ENCODE measurements around the gene POLR2E. TPM values are rescaled to one million over a fixed set of nuclear protein-coding genes. Genes with fewer than 3 reads are reported as not detected.

Gene POLR2E
- total and polyA plus RNA-seq, 2 of the 8 experiments (the other 6 are each of a cell fraction or from before 2014, with no cell fraction given): 281 to 381 TPM

GRCh38 chr19:1041835-1042685, 53.1 kb downstream of the POLR2E start:
- ChIA-PET CTCF (ENCODE audit: partially characterized antibody) (interaction anchor here (0.6 to 4.8 kb wide), 6 partner anchors 12 to 179 kb away, joined by 3 to 27 read pairs (median 5); partner anchors contain the start of gene ARHGAP45), POLR2A (ENCODE audit: partially characterized antibody) (interaction anchor here (0.6 to 16.4 kb wide), 8 partner anchors 8 to 204 kb away, joined by 3 to 509 read pairs (median 6); partner anchors contain the start of genes CNN2 and RNU6-2)
- Histone ChIP-seq H2AFZ (ENCODE audit: low read length) (no peak overlapping the region), H3K36me3 (ENCODE audit: control insufficient read depth in 2 of 4, insufficient read depth in 4 of 4, low read length in 3 of 4) (peaks cover 2 to 17% (median 6%) of the 10 kb centered on the region in 4 experiments; a peak in 4 of 8 replicates), H3K23ac (ENCODE audit: insufficient read length) (no peak overlapping the region), H4K91ac (replicated peaks; ENCODE audit: insufficient read length, low read length) (no peak overlapping the region), H2BK15ac (ENCODE audit: low read length) (no peak overlapping the region), H3K27me3 (replicated peaks in 1 of 4; ENCODE audit: control insufficient read depth in 3 of 4, extremely low read depth in 1 of 4, insufficient read depth in 3 of 4, low read length in 3 of 4) (no peaks in the 10 kb centered on the region), H2BK20ac (ENCODE audit: low read length) (no peak overlapping the region), H2BK12ac (ENCODE audit: low read depth, low read length) (no peak overlapping the region), H2BK120ac (replicated peaks; ENCODE audit: low read depth, low read length) (no peak overlapping the region), H4K5ac (ENCODE audit: insufficient read length, low read depth, low read length) (no peak overlapping the region), H3K4me2 (ENCODE audit: insufficient read depth in 1 of 2, low read depth in 2 of 2, low read length in 2 of 2) (no peak overlapping the region; a peak in 1 of 4 replicates), H2AK5ac (ENCODE audit: low read depth, low read length) (no peak overlapping the region), H3K79me1 (ENCODE audit: low read depth, low read length) (no peaks in the 10 kb centered on the region), H2BK5ac (ENCODE audit: low read depth, low read length) (no peak overlapping the region), H4K8ac (ENCODE audit: extremely low read depth, insufficient read depth, low read length) (peak overlapping the region; percentile 51; the same call in 1 of the 2 replicates), H3K4ac (replicated peaks; ENCODE audit: insufficient read length, low read depth, low read length) (no peak overlapping the region), H3K4me3 (ENCODE audit: extremely low read depth in 1 of 4, insufficient read depth in 2 of 4, low read depth in 3 of 4, low read length in 4 of 4) (no peak overlapping the region), H4K20me1 (replicated peaks in 1 of 2; ENCODE audit: control insufficient read depth in 1 of 2, insufficient read depth in 2 of 2, low read length in 2 of 2) (peaks cover 0 to 2% of the 10 kb centered on the region in 2 experiments), H3K9me3 (ENCODE audit: insufficient read depth in 2 of 2, low read depth in 1 of 2, low read length in 1 of 2) (no peaks in the 10 kb centered on the region), H3K18ac (ENCODE audit: extremely low read depth, low read length) (no peak overlapping the region), H3K4me1 (replicated peaks in 1 of 4; ENCODE audit: control insufficient read depth in 3 of 4, insufficient read depth in 4 of 4, low read length in 3 of 4) (peaks cover 0 to 10% (median 9%) of the 10 kb centered on the region in 4 experiments; a peak in 6 of 7 replicates), H3K14ac (ENCODE audit: insufficient read length) (no peak overlapping the region), H3K27ac (ENCODE audit: low read depth, low read length) (no peak overlapping the region), H3K9ac (replicated peaks in 1 of 4; ENCODE audit: extremely low read depth in 1 of 4, low read depth in 3 of 4, low read length in 3 of 4) (no peak overlapping the region), H3K79me2 (ENCODE audit: control insufficient read depth in 1 of 2, insufficient read depth in 2 of 2, low read length in 2 of 2) (no peaks in the 10 kb centered on the region), H3K23me2 (ENCODE audit: low read depth, low read length) (peaks cover 10% of the 10 kb centered on the region), H3K56ac (replicated peaks; ENCODE audit: insufficient read length, low read depth, low read length) (no peak overlapping the region)
- TF ChIP-seq KDM1A (IDR thresholded peaks at IDR 0.05; ENCODE audit: borderline replicate concordance, low read length) (0 out of 2 replicates have a peak, but pooled peaks have one; percentile 3), HDAC6 (IDR thresholded peaks at IDR 0.05; ENCODE audit: low read depth, low read length) (no peak)
- no peak for FAIRE-seq
- no peak for DNase-seq (ENCODE audit: low read depth in 1 of 2, low spot score in 2 of 2)
- 94% methylated on average over 33 of the region's 43 CpGs; no CpG with 5 or more reads in 1 of the 2 experiments for WGBS, 2 experiments (ENCODE audit: extremely low coverage in 1 of 2, insufficient coverage in 1 of 2, insufficient read length in 1 of 2, insufficient replicate concordance in 2 of 2, low coverage in 1 of 2, low lambda C conversion rate in 2 of 2, missing lambda C conversion rate in 1 of 2)
